Panc1 (cell line): ENCODE measurements around the gene NUMB.

Experiments
- POLR2AphosphoS5 ChIP-seq: IDR thresholded peaks from 2 replicates; pipeline ENCODE4 v1.6.1; 2012; ENCODE audit warnings: mild to moderate bottlenecking, low read depth, low read length, moderate library complexity
- REST ChIP-seq, 2 experiments: IDR thresholded peaks; 2 replicates each; pipeline ENCODE4 v1.6.1; 2011 to 2012; ENCODE audit warnings: low read depth in 2 of 2, control low read depth in 1 of 2, low read length in 1 of 2, mild to moderate bottlenecking in 1 of 2, moderate library complexity in 1 of 2; ENCODE audit not compliant: insufficient read depth in 1 of 2
- TCF7L2 ChIP-seq: IDR thresholded peaks from 2 replicates; pipeline ENCODE4 v1.6.1; 2011; ENCODE audit warnings: mild to moderate bottlenecking, low read depth, low read length, inconsistent platforms
- TF ChIP-seq, protein P1 (sequence below): fragments of 450-650 bp; IDR thresholded peaks from 2 replicates; pipeline ENCODE4 v1.5.1; 2017; ENCODE audit warnings: mild to moderate bottlenecking

DNA sequence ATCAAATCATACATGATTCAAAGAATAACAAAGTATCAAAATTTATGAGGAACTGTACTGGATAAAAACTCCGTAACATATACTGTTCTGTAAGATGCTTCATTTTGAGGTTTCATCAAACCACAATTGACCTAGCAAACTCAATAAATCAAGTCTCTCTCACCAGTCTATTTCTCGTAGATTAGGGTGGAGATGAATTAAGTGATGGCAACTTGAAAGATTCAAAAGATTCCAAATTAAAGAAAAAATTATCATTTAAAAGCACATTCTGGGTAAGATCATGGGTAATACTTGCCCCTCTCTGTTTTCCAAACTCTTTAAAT, 146.7 kb downstream of the NUMB start:
- TF ChIP-seq POLR2AphosphoS5 (no peak), REST (IDR thresholded peaks at IDR 0.05; ENCODE audit: insufficient read depth in 1 of 2, low read depth in 2 of 2, low read length in 1 of 2) (no peak), TCF7L2 (no peak)
- TF ChIP-seq, protein P1, sequence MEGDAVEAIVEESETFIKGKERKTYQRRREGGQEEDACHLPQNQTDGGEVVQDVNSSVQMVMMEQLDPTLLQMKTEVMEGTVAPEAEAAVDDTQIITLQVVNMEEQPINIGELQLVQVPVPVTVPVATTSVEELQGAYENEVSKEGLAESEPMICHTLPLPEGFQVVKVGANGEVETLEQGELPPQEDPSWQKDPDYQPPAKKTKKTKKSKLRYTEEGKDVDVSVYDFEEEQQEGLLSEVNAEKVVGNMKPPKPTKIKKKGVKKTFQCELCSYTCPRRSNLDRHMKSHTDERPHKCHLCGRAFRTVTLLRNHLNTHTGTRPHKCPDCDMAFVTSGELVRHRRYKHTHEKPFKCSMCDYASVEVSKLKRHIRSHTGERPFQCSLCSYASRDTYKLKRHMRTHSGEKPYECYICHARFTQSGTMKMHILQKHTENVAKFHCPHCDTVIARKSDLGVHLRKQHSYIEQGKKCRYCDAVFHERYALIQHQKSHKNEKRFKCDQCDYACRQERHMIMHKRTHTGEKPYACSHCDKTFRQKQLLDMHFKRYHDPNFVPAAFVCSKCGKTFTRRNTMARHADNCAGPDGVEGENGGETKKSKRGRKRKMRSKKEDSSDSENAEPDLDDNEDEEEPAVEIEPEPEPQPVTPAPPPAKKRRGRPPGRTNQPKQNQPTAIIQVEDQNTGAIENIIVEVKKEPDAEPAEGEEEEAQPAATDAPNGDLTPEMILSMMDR = no peak
